ENCODE results near the gene RPA1.

GRCh38 chr17:1920948-1921351 is 91.1 kb downstream of the RPA1 start:
- TF ChIP-seq CTCF (conservative IDR thresholded peaks at IDR 0.05) = no peak
- TF ChIP-seq ZFX (IDR thresholded peaks at IDR 0.05) = no peak

Measured in C4-2B (cell line).